Adrenal gland (tissue), 12 donors: ENCODE data around the gene RARB. TPM values are rescaled to one million over a fixed set of nuclear protein-coding genes. Genes with fewer than 3 reads are reported as not detected.
A peak's percentile ranks its signal among the peaks of the same experiment; 100 is the strongest.

Source experiments
- DNase-seq, 7 donors: peaks; one replicate each; pipeline ENCODE4 v3.0.0-alpha.2; 2019 to 2020
- H3K27ac ChIP-seq, 5 donors: fragments of 200-600 bp; sonication (generic) in 4 of 5; 1 replicate in 3 of 5; 2 replicates in 2 of 5; pipeline versions ENCODE4 v1.5.1 to v1.8.0; 2016 to 2020; ENCODE audit warnings: mild to moderate bottlenecking in 1 of 5
- H3K27me3 ChIP-seq: fragments of 200-600 bp; 2 replicates; pipeline ENCODE4 v1.8.0; 2021
- H3K36me3 ChIP-seq, 2 donors: fragments of 200-600 bp; replicated peaks in 1 of 2; 1 replicate in 1 of 2; 2 replicates in 1 of 2; pipeline versions ENCODE4 v1.5.1 to v1.8.0; 2018 to 2022
- H3K4me1 ChIP-seq, 2 donors: fragments of 200-600 bp; replicated peaks in 1 of 2; 1 replicate in 1 of 2; 2 replicates in 1 of 2; pipeline versions ENCODE4 v1.5.1 to v1.8.0; 2018 to 2021
- H3K4me3 ChIP-seq, 4 donors: fragments of 200-600 bp; sonication (generic) in 3 of 4; one replicate each; pipeline ENCODE4 v1.5.1; 2016 to 2018
- H3K9me3 ChIP-seq, 3 donors: fragments of 200-600 bp; sonication (generic) in 1 of 3; replicated peaks in 1 of 3; 1 replicate in 2 of 3; 2 replicates in 1 of 3; pipeline versions ENCODE4 v1.5.1 to v1.8.0; 2016 to 2021
- CTCF ChIP-seq, 6 experiments: fragments of 450-650 bp in 4 of 6; fragments of 200-600 bp in 2 of 6; sonication (generic) in 1 of 6; IDR thresholded peaks; 1 replicate in 5 of 6; 2 replicates in 1 of 6; pipeline versions ENCODE4 v1.5.1 to v1.8.0; 2016 to 2021; ENCODE audit warnings: antibody characterized with exemption in 6 of 6, mild to moderate bottlenecking in 2 of 6, moderate library complexity in 1 of 6
- POLR2A ChIP-seq, 2 donors: fragments of 450-650 bp; IDR thresholded peaks; one replicate each; pipeline ENCODE4 v1.6.1; 2017; ENCODE audit warnings: antibody characterized with exemption in 2 of 2, mild to moderate bottlenecking in 2 of 2, moderate library complexity in 1 of 2
- WGBS, 4 donors: extraction: QIAGEN DNeasy Blood & Tissue Kit in 2 of 4; methylation state at CpG; one replicate each; pipeline versions ENCODE4 v1.1.5 to v1.1.7; 2013 to 2017; 5-methylcytosine and 5-hydroxymethylcytosine counted together
- intact Hi-C, 2 donors: fragments of 100-400 bp; cut with DNase I; formaldehyde crosslinking; loops; one replicate each; pipeline versions ENCODE4 v1.14.1 to v1.15.0; 2022 to 2023
- polyA plus RNA-seq, 3 donors: library from polyadenylated mRNA; stranded (reverse); fragments of 200-250 nt in 2 of 3; fragments of 350-450 nt in 1 of 3; fragmentation: Illumina TruSeq in 1 of 3; extraction: RNeasy Lipid Tissue Mini Kit (QIAGEN cat#74804) in 1 of 3; gene quantifications; one replicate each; pipeline ENCODE4 v1.2.3, GENCODE V29; 2013 to 2014
- total RNA-seq, 9 donors: library from RNA; depleted of rRNA in 4 of 9; stranded (reverse); fragments of >200 nt in 4 of 9; fragments of 120-200 nt in 1 of 9; fragmentation: NEBNext Ultra II Directional in 1 of 9; extraction: Animal tissue kit (Norgen Biotek cat#: 25700) in 1 of 9; gene quantifications; one replicate each; pipeline versions ENCODE4 v1.1.0 to v1.2.4, GENCODE V29; 2013 to 2023
- donor health status: healthy with polysubstance abuse.
- donor health status: Bipolar disorder and iron deficiency.
- donor health status: DM: yes; HTN: yes; CAD: no.
- donor health status: DM: no; HTN: no; CAD: no.
- donor health status: DM: no; HTN: no; CAD: no.
- donor health status: DM: yes; HTN: yes; CAD: no.

RARB gene
- total and polyA plus RNA-seq, 12 donors, result 1.7 to 23.3 (median 9.7) TPM

GRCh38 chr3:25581335-25581734 is 153.3 kb downstream of the RARB start:
- Histone ChIP-seq H3K27me3 (no peaks in the 10 kb centered on the region), H3K4me1 (peaks cover 10 to 18% of the 10 kb centered on the region in 2 donors), H3K4me3 (no peak overlapping the region), H3K27ac (no peak overlapping the region), H3K9me3 (no peaks in the 10 kb centered on the region), H3K36me3 (no peaks in the 10 kb centered on the region)
- 91 to 98% (median 95%) methylated on average over 7 of the region's 7 CpGs for WGBS, 4 donors
- intact Hi-C loops, result no loop called here
- TF ChIP-seq CTCF (IDR thresholded peaks at IDR 0.05) (no peak), POLR2A (IDR thresholded peaks at IDR 0.05) (no peak)
- DNase-seq, result no peak

GRCh38 chr3:25581823-25582222 is 153.8 kb downstream of the RARB start:
- H3K27ac ChIP-seq, result peak overlapping the region in 1 of 5 donors; percentile 64
- DNase-seq, result no peak
- no peaks in the 10 kb centered on the region for H3K9me3 ChIP-seq
- WGBS, 4 donors, result 70 to 83% (median 80%) methylated on average over 3 of the region's 3 CpGs
- intact Hi-C loops, result no loop called here
- no peaks in the 10 kb centered on the region for H3K36me3 ChIP-seq
- no peak overlapping the region for H3K4me3 ChIP-seq
- H3K27me3 ChIP-seq, result no peaks in the 10 kb centered on the region
- peaks cover 10 to 18% of the 10 kb centered on the region in 2 donors for H3K4me1 ChIP-seq
- TF ChIP-seq CTCF (IDR thresholded peaks at IDR 0.05) (no peak), POLR2A (IDR thresholded peaks at IDR 0.05) (no peak)

- Histone ChIP-seq H3K4me1 (peaks cover 10 to 18% of the 10 kb centered on the region in 2 donors), H3K36me3 (no peaks in the 10 kb centered on the region), H3K27me3 (no peaks in the 10 kb centered on the region), H3K9me3 (no peaks in the 10 kb centered on the region), H3K27ac (peak overlapping the region in 1 of 5 donors; percentile 64), H3K4me3 (no peak overlapping the region)
- WGBS, 4 donors, result 20 to 68% (median 48%) methylated on average over 2 of the region's 2 CpGs
- DNase-seq, result peak; percentile 43 to 87 (median 77)
- intact Hi-C loops, result no loop called here
- TF ChIP-seq POLR2A (IDR thresholded peaks at IDR 0.05), result no peak
- TF ChIP-seq CTCF (IDR thresholded peaks at IDR 0.05), result no peak
These were observed 154.2 kb downstream of the RARB start for GRCh38 chr3:25582242-25582641.

- TF ChIP-seq POLR2A (IDR thresholded peaks at IDR 0.05) (no peak), CTCF (IDR thresholded peaks at IDR 0.05) (no peak)
- Histone ChIP-seq H3K9me3 (no peaks in the 10 kb centered on the region), H3K27me3 (no peaks in the 10 kb centered on the region), H3K27ac (peak overlapping the region in 2 of 5 donors; percentile 20 to 64), H3K36me3 (no peaks in the 10 kb centered on the region), H3K4me3 (no peak overlapping the region), H3K4me1 (peaks cover 10 to 18% of the 10 kb centered on the region in 2 donors)
- peak in 1 of 7 donors; percentile 23 for DNase-seq
- 66 to 87% (median 86%) methylated on average over 3 to 10 of the region's 10 CpGs for WGBS, 4 donors
- intact Hi-C loops, result no loop called here
These were observed 155.3 kb downstream of the RARB start for GRCh38 chr3:25583343-25583742.
